ENCODE measurements around the gene KCTD14.

Gene KCTD14

GRCh38 chr11:78022397-78023396, at the start of gene KCTD14:
Gene KCTD14, minus strand, starts transcription at chr11:78023276. Its CDS starts 27 bp downstream, at chr11:78023249.
- no peaks in the 10 kb centered on the region for H3K27me3 ChIP-seq (replicated peaks; ENCODE audit: insufficient read depth, low read length)
- no peak within 1 kb of the TSS for H2AFZ ChIP-seq (ENCODE audit: low read length)
- H3K4me1 ChIP-seq (ENCODE audit: low read length): no peaks in the 10 kb centered on the region
- no peak within 1 kb of the TSS for H3K4me3 ChIP-seq (ENCODE audit: low read length)
- no peak within 1 kb of the TSS for H3K4me2 ChIP-seq (ENCODE audit: low read depth, low read length)
- H3F3A ChIP-seq (ENCODE audit: insufficient read depth, low read length): no peaks in the 10 kb centered on the region
- no peaks in the 10 kb centered on the region for H4K20me1 ChIP-seq (ENCODE audit: insufficient read depth, low read length)
- no peaks in the 10 kb centered on the region for H3K9me3 ChIP-seq (replicated peaks; ENCODE audit: insufficient read depth, low read length)
- H3K9ac ChIP-seq (ENCODE audit: low read length): no peak within 1 kb of the TSS
- TF ChIP-seq CTCF (IDR thresholded peaks at IDR 0.05; ENCODE audit: low read length) (no peak), EZH2 (optimal IDR thresholded peaks at IDR 0.05; ENCODE audit: low read depth, low read length) (no peak), EZH2phosphoT487 (IDR thresholded peaks at IDR 0.05; ENCODE audit: low read length) (no peak)
- no peak within 1 kb of the TSS for H3K27ac ChIP-seq (ENCODE audit: low read length)
- H3K36me3 ChIP-seq (replicated peaks; ENCODE audit: insufficient read depth, low read length): no peaks in the 10 kb centered on the region
- H3K9me2 ChIP-seq (replicated peaks; ENCODE audit: insufficient read depth, low read length): no peaks in the 10 kb centered on the region
- H3K79me2 ChIP-seq (ENCODE audit: low read length): no peaks in the 10 kb centered on the region
- DNase-seq: no peak

GRCh38 chr11:78072455-78072854, 49.4 kb upstream of the KCTD14 start:
- no peak overlapping the region for H3K4me2 ChIP-seq (ENCODE audit: low read depth, low read length)
- H3K79me2 ChIP-seq (ENCODE audit: low read length): peaks cover 66% of the 10 kb centered on the region
- no peaks in the 10 kb centered on the region for H3K9me3 ChIP-seq (replicated peaks; ENCODE audit: insufficient read depth, low read length)

GRCh38 chr11:78071717-78072116, 48.6 kb upstream of the KCTD14 start:
- Histone ChIP-seq H3K79me2 (ENCODE audit: low read length) (peaks cover 58% of the 10 kb centered on the region), H3K9me2 (replicated peaks; ENCODE audit: insufficient read depth, low read length) (no peaks in the 10 kb centered on the region), H4K20me1 (ENCODE audit: insufficient read depth, low read length) (no peaks in the 10 kb centered on the region), H3K9ac (ENCODE audit: low read length) (no peak overlapping the region), H3K9me3 (replicated peaks; ENCODE audit: insufficient read depth, low read length) (no peaks in the 10 kb centered on the region), H3K27ac (ENCODE audit: low read length) (no peak overlapping the region), H3K27me3 (replicated peaks; ENCODE audit: insufficient read depth, low read length) (no peaks in the 10 kb centered on the region), H3K4me1 (ENCODE audit: low read length) (no peaks in the 10 kb centered on the region), H2AFZ (ENCODE audit: low read length) (no peak overlapping the region), H3K4me3 (ENCODE audit: low read length) (no peak overlapping the region), H3K36me3 (replicated peaks; ENCODE audit: insufficient read depth, low read length) (no peaks in the 10 kb centered on the region; the same call in 1 of the 2 replicates), H3K4me2 (ENCODE audit: low read depth, low read length) (no peak overlapping the region), H3F3A (ENCODE audit: insufficient read depth, low read length) (no peaks in the 10 kb centered on the region)
- TF ChIP-seq EZH2 (optimal IDR thresholded peaks at IDR 0.05; ENCODE audit: low read depth, low read length) (no peak), CTCF (IDR thresholded peaks at IDR 0.05; ENCODE audit: low read length) (no peak), EZH2phosphoT487 (IDR thresholded peaks at IDR 0.05; ENCODE audit: low read length) (no peak)
- no peak for DNase-seq

More at GRCh38 chr11:78072455-78072854, 49.4 kb upstream of the KCTD14 start:
- H3K9me2 ChIP-seq (replicated peaks; ENCODE audit: insufficient read depth, low read length): no peaks in the 10 kb centered on the region
- no peaks in the 10 kb centered on the region for H4K20me1 ChIP-seq (ENCODE audit: insufficient read depth, low read length)
- TF ChIP-seq EZH2phosphoT487 (IDR thresholded peaks at IDR 0.05; ENCODE audit: low read length): no peak
- no peak overlapping the region for H2AFZ ChIP-seq (ENCODE audit: low read length)
- DNase-seq: no peak
- H3K9ac ChIP-seq (ENCODE audit: low read length): no peak overlapping the region
- no peaks in the 10 kb centered on the region; the same call in 1 of the 2 replicates for H3K36me3 ChIP-seq (replicated peaks; ENCODE audit: insufficient read depth, low read length)
- H3K27ac ChIP-seq (ENCODE audit: low read length): no peak overlapping the region
- H3K4me3 ChIP-seq (ENCODE audit: low read length): no peak overlapping the region
- H3K27me3 ChIP-seq (replicated peaks; ENCODE audit: insufficient read depth, low read length): no peaks in the 10 kb centered on the region
- no peaks in the 10 kb centered on the region for H3K4me1 ChIP-seq (ENCODE audit: low read length)
- H3F3A ChIP-seq (ENCODE audit: insufficient read depth, low read length): no peaks in the 10 kb centered on the region

All from MM.1S (cell line).